ENCODE data around the gene AMER2. TPM values are rescaled to one million over a fixed set of nuclear protein-coding genes. Genes with fewer than 3 reads are reported as not detected.

Gene AMER2
- total RNA-seq, 2 donors from 2014 or later, result not detected

- Histone ChIP-seq H3K9me3 (peaks cover 0 to 12% of the 10 kb centered on the region in 2 donors), H3K27ac (no peak overlapping the region), H3K27me3 (no peaks in the 10 kb centered on the region), H3K36me3 (no peaks in the 10 kb centered on the region), H3K4me1 (no peaks in the 10 kb centered on the region), H3K4me3 (no peak overlapping the region)
- TF ChIP-seq CTCF (IDR thresholded peaks at IDR 0.05), result no peak
- no peak for DNase-seq (ENCODE audit: low spot score)
Observed at GRCh38 chr13:25136880-25137787, 35.0 kb downstream of the AMER2 start.

GRCh38 chr13:25135896-25136295 lies 36.2 kb downstream of the AMER2 start:
- H3K9me3 ChIP-seq, result peaks cover 0 to 12% of the 10 kb centered on the region in 2 donors
- no peaks in the 10 kb centered on the region for H3K27me3 ChIP-seq
- TF ChIP-seq CTCF (IDR thresholded peaks at IDR 0.05), result no peak

GRCh38 chr13:25132751-25133390 lies 39.2 kb downstream of the AMER2 start:
- Histone ChIP-seq H3K9me3 (peaks cover 0 to 12% of the 10 kb centered on the region in 2 donors), H3K27me3 (no peaks in the 10 kb centered on the region), H3K4me3 (no peak overlapping the region), H3K27ac (no peak overlapping the region), H3K4me1 (no peaks in the 10 kb centered on the region), H3K36me3 (no peaks in the 10 kb centered on the region)
- TF ChIP-seq CTCF (IDR thresholded peaks at IDR 0.05), result no peak
- DNase-seq (ENCODE audit: low spot score), result no peak

More at GRCh38 chr13:25135896-25136295, 36.2 kb downstream of the AMER2 start:
- Histone ChIP-seq H3K36me3 (no peaks in the 10 kb centered on the region), H3K4me1 (no peaks in the 10 kb centered on the region), H3K27ac (no peak overlapping the region), H3K4me3 (no peak overlapping the region)
- no peak for DNase-seq (ENCODE audit: low spot score)

- Histone ChIP-seq H3K27me3 (no peaks in the 10 kb centered on the region), H3K4me1 (no peaks in the 10 kb centered on the region), H3K36me3 (no peaks in the 10 kb centered on the region), H3K27ac (no peak overlapping the region), H3K4me3 (no peak overlapping the region), H3K9me3 (peaks cover 0 to 12% of the 10 kb centered on the region in 2 donors)
- TF ChIP-seq CTCF (IDR thresholded peaks at IDR 0.05), result no peak
- DNase-seq (ENCODE audit: low spot score), result no peak
Observed at GRCh38 chr13:25131881-25132420, 40.1 kb downstream of the AMER2 start.

- no peak overlapping the region for H3K4me3 ChIP-seq
- no peak for DNase-seq (ENCODE audit: low spot score)
- H3K27me3 ChIP-seq, result no peaks in the 10 kb centered on the region
- H3K27ac ChIP-seq, result no peak overlapping the region
- no peaks in the 10 kb centered on the region for H3K36me3 ChIP-seq
- no peaks in the 10 kb centered on the region for H3K4me1 ChIP-seq
- H3K9me3 ChIP-seq, result peaks cover 0 to 18% of the 10 kb centered on the region in 2 donors
- no peak for TF ChIP-seq CTCF (IDR thresholded peaks at IDR 0.05)
Observed at GRCh38 chr13:25130944-25131343, 41.1 kb downstream of the AMER2 start.

Data from right atrium auricular region (tissue), 2 donors.